GM12878 (cell line): ENCODE data around the gene RBMS1. TPM values are rescaled to one million over a fixed set of nuclear protein-coding genes. Genes with fewer than 3 reads are reported as not detected.

Experiments used
- ATAC-seq: fragments of 200-7000 bp; cut with Tn5 transposase; 3 replicates; pipeline ENCODE4 v1.9.1; 2020; ENCODE audit warnings: mild to moderate bottlenecking, moderate library complexity
- BruUV-seq: library from RNA; stranded (reverse); fragments of 400-500 nt; replicated peaks from 2 replicates; lab custom pipeline; 2021; lab: Mats Ljungman, UMichigan
- CTCF ChIA-PET: fragments of 300-600 bp; sonication (Branson Sonifier 250); formaldehyde crosslinking; extraction: SDS; loops from one replicate; lab custom pipeline; 2021; ENCODE audit warnings: inconsistent platforms; lab: Yijun Ruan, JAX
- POLR2A ChIA-PET: fragments of 350-600 bp; formaldehyde crosslinking; extraction: SDS; loops from one replicate; lab custom pipeline; 2021; ENCODE audit warnings: inconsistent platforms; lab: Charles Lee
- RAD21 ChIA-PET: fragments of 300-600 bp; sonication (Branson Sonifier 250); formaldehyde crosslinking; loops from one replicate; lab custom pipeline; 2023; ENCODE audit warnings: antibody characterized with exemption; ENCODE audit not compliant: unreplicated experiment; lab: Charles Lee
- SMC1A ChIA-PET: fragments of 300-600 bp; sonication (Branson Sonifier 250); formaldehyde crosslinking; loops from one replicate; lab custom pipeline; 2023; ENCODE audit not compliant: unreplicated experiment, uncharacterized antibody; lab: Charles Lee
- DNase-seq: peaks from one replicate; pipeline ENCODE4 v3.0.0-alpha.2; 2011; ENCODE audit warnings: low read depth, low spot score
- FAIRE-seq: peaks from 3 replicates; lab custom pipeline; 2011; peaks lifted over from hg19 to GRCh38; lab: Jason Lieb, UNC
- H2AFZ ChIP-seq: 2 replicates; pipeline ENCODE4 v1.6.0; 2011; ENCODE audit warnings: low read depth, low read length, control low read depth; ENCODE audit not compliant: control insufficient read depth
- H3K27ac ChIP-seq: 2 replicates; pipeline ENCODE4 v1.5.1; 2011; ENCODE audit warnings: control low read depth; ENCODE audit not compliant: control insufficient read depth, insufficient read depth
- H3K27me3 ChIP-seq, 2 experiments: replicated peaks in 1 of 2; 2 replicates each; pipeline versions ENCODE4 v1.6.0 to v1.6.1; 2011; ENCODE audit warnings: low read length in 1 of 2; ENCODE audit not compliant: control insufficient read depth in 2 of 2, insufficient read depth in 2 of 2
- H3K36me3 ChIP-seq, 2 experiments: 2 replicates each; pipeline ENCODE4 v1.5.1; 2011; ENCODE audit warnings: low read length in 1 of 2; ENCODE audit not compliant: control insufficient read depth in 2 of 2, insufficient read depth in 2 of 2
- H3K4me1 ChIP-seq: 2 replicates; pipeline ENCODE4 v1.6.1; 2011; ENCODE audit warnings: mild to moderate bottlenecking, low read length, moderate library complexity, mixed read lengths; ENCODE audit not compliant: control insufficient read depth, insufficient read depth
- H3K4me2 ChIP-seq: 2 replicates; pipeline ENCODE4 v1.6.0; 2011; ENCODE audit warnings: control low read depth; ENCODE audit not compliant: control insufficient read depth, insufficient read depth
- H3K4me3 ChIP-seq: fragments of 200-600 bp; sonication (generic); 2 replicates; pipeline ENCODE4 v1.5.1; 2016
- H3K79me2 ChIP-seq: 2 replicates; pipeline ENCODE4 v1.6.0; 2011; ENCODE audit warnings: low read length; ENCODE audit not compliant: control insufficient read depth, insufficient read depth
- H3K9ac ChIP-seq: 2 replicates; pipeline ENCODE4 v1.8.0; 2011; ENCODE audit warnings: low read length, control low read depth, mixed read lengths; ENCODE audit not compliant: control insufficient read depth, insufficient read depth
- H3K9me3 ChIP-seq: replicated peaks from 3 replicates; pipeline ENCODE4 v1.5.1; 2011; ENCODE audit warnings: mild to moderate bottlenecking, low read length; ENCODE audit not compliant: control insufficient read depth, insufficient read depth
- H4K20me1 ChIP-seq: 2 replicates; pipeline ENCODE4 v1.6.0; 2011; ENCODE audit not compliant: control insufficient read depth, insufficient read depth
- EZH2 ChIP-seq: IDR thresholded peaks from 2 replicates; pipeline ENCODE4 v1.6.1; 2012; ENCODE audit warnings: low read depth, mild to moderate bottlenecking, control low read depth, inconsistent platforms, low read length, borderline replicate concordance; ENCODE audit not compliant: control insufficient read depth
- MYC ChIP-seq: IDR thresholded peaks from 2 replicates; pipeline ENCODE4 v1.6.1; 2011; ENCODE audit warnings: mild to moderate bottlenecking, low read length, moderate library complexity, inconsistent platforms; ENCODE audit not compliant: insufficient read depth, insufficient replicate concordance, insufficient read length, severe bottlenecking
- NFYA ChIP-seq: IDR thresholded peaks from 2 replicates; pipeline ENCODE4 v1.6.1; 2011; ENCODE audit warnings: low read depth, mild to moderate bottlenecking, low read length, improper control_type of control experiment, borderline replicate concordance
- NFYB ChIP-seq: IDR thresholded peaks from 2 replicates; pipeline ENCODE4 v1.6.1; 2011; ENCODE audit warnings: low read depth, mild to moderate bottlenecking, low read length, improper control_type of control experiment, moderate library complexity; ENCODE audit not compliant: insufficient read depth
- NR2F1 ChIP-seq: fragments of 450-650 bp; conservative IDR thresholded peaks from 2 replicates; pipeline ENCODE4 v1.6.1; 2017; ENCODE audit warnings: mild to moderate bottlenecking
- RB1 ChIP-seq: fragments of 450-650 bp; formaldehyde crosslinking; IDR thresholded peaks from 2 replicates; pipeline ENCODE4 v1.6.1; 2017; ENCODE audit warnings: mild to moderate bottlenecking, borderline replicate concordance
- SREBF2 ChIP-seq: IDR thresholded peaks from 2 replicates; pipeline ENCODE4 v1.6.1; 2012; ENCODE audit warnings: mild to moderate bottlenecking, low read length
- YY1 ChIP-seq: IDR thresholded peaks from 2 replicates; pipeline ENCODE4 v1.6.1; 2011; ENCODE audit warnings: low read depth, mild to moderate bottlenecking, low read length
- ZZZ3 ChIP-seq: IDR thresholded peaks from 2 replicates; pipeline ENCODE4 v1.6.1; 2011; ENCODE audit warnings: low read depth; ENCODE audit not compliant: control insufficient read depth, insufficient read length
- WGBS: methylation state at CpG from one replicate; pipeline ENCODE4 v1.1.6; 2016; ENCODE audit warnings: low lambda C conversion rate; ENCODE audit not compliant: insufficient replicate concordance, insufficient coverage; ENCODE audit errors: missing lambda C conversion rate; 5-methylcytosine and 5-hydroxymethylcytosine counted together
- in situ Hi-C: fragments of 300-500 bp; cut with MboI; formaldehyde crosslinking; loops from 9 replicates; pipeline ENCODE4 v1.14.3; 2018; ENCODE audit warnings: mixed read lengths
- intact Hi-C: fragments of 100-400 bp; cut with micrococcal nuclease; formaldehyde crosslinking; loops from one replicate; pipeline ENCODE4 v1.14.2; 2022; ENCODE audit not compliant: unreplicated experiment
- polyA plus RNA-seq, 11 experiments: library from polyadenylated mRNA; depleted of rRNA in 4 of 11; unstranded in 6 of 11; stranded (reverse) in 5 of 11; fragments of >200 nt; fragmentation: Nextera tagmentation in 4 of 11; fragmentation: Illumina TruSeq in 1 of 11; extraction: Ambion mirVana in 4 of 11; extraction: Trizol in 1 of 11; gene quantifications; 1 replicate in 1 of 11; 2 replicates in 10 of 11; pipeline versions ENCODE4 v1.2.1 to v1.2.3, GENCODE V29; 2011 to 2016; ENCODE audit warnings: inconsistent platforms in 2 of 11, missing spikeins in 2 of 11, low read depth in 1 of 11
- total RNA-seq, 4 experiments: library from RNA; depleted of rRNA in 3 of 4; stranded (reverse); fragments of >200 nt in 3 of 4; fragmentation: Illumina TruSeq in 1 of 4; extraction: Trizol in 1 of 4; gene quantifications; 2 replicates each; pipeline versions ENCODE4 v1.2.1 to v1.2.3, GENCODE V29; 2013 to 2021
- TF ChIP-seq, protein P1 (sequence below): IDR thresholded peaks from 2 replicates; pipeline ENCODE4 v1.6.1; 2012; ENCODE audit warnings: improper control_type of control experiment, low read depth, low read length; ENCODE audit not compliant: insufficient replicate concordance
- TF ChIP-seq, protein P2 (sequence below): IDR thresholded peaks from 2 replicates; pipeline ENCODE4 v1.6.1; 2012; ENCODE audit warnings: low read depth, low read length, improper control_type of control experiment
- TF ChIP-seq, protein P3 (sequence below): fragments of 450-650 bp; IDR thresholded peaks from 2 replicates; pipeline ENCODE4 v1.6.1; 2016; ENCODE audit warnings: mild to moderate bottlenecking
- TF ChIP-seq, protein P4 (sequence below): fragments of 450-650 bp; IDR thresholded peaks from 2 replicates; pipeline ENCODE4 v1.6.1; 2016; ENCODE audit warnings: mild to moderate bottlenecking

Gene RBMS1
- total and polyA plus RNA-seq, 10 of the 15 experiments (the other 5 are each of a cell fraction or from before 2014, with no cell fraction given): 0.04 to 0.31 (median 0.17) TPM; not detected in 1

DNA sequence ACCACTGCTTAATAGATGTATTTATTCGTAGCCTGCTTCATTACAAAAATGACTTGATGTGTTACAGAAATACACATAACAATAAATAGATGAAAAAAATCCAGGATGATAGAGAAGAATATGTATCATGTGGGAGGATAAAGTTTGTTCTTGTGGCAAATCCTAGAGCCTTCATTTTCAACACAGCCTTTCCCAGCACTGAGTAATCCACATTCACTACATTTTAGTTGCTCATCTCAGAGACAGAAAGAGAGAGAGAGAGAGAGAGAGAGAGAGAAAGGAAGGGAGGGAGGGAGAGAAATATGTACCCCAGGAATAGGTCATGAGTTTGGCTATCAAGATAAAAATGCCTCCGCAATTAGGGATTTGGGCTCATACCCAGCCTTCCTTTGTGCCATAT is 144.3 kb downstream of the RBMS1 start (continued):
- TF ChIP-seq MYC (no peak), NFYA (no peak), ZZZ3 (no peak)
- TF ChIP-seq, protein P1, sequence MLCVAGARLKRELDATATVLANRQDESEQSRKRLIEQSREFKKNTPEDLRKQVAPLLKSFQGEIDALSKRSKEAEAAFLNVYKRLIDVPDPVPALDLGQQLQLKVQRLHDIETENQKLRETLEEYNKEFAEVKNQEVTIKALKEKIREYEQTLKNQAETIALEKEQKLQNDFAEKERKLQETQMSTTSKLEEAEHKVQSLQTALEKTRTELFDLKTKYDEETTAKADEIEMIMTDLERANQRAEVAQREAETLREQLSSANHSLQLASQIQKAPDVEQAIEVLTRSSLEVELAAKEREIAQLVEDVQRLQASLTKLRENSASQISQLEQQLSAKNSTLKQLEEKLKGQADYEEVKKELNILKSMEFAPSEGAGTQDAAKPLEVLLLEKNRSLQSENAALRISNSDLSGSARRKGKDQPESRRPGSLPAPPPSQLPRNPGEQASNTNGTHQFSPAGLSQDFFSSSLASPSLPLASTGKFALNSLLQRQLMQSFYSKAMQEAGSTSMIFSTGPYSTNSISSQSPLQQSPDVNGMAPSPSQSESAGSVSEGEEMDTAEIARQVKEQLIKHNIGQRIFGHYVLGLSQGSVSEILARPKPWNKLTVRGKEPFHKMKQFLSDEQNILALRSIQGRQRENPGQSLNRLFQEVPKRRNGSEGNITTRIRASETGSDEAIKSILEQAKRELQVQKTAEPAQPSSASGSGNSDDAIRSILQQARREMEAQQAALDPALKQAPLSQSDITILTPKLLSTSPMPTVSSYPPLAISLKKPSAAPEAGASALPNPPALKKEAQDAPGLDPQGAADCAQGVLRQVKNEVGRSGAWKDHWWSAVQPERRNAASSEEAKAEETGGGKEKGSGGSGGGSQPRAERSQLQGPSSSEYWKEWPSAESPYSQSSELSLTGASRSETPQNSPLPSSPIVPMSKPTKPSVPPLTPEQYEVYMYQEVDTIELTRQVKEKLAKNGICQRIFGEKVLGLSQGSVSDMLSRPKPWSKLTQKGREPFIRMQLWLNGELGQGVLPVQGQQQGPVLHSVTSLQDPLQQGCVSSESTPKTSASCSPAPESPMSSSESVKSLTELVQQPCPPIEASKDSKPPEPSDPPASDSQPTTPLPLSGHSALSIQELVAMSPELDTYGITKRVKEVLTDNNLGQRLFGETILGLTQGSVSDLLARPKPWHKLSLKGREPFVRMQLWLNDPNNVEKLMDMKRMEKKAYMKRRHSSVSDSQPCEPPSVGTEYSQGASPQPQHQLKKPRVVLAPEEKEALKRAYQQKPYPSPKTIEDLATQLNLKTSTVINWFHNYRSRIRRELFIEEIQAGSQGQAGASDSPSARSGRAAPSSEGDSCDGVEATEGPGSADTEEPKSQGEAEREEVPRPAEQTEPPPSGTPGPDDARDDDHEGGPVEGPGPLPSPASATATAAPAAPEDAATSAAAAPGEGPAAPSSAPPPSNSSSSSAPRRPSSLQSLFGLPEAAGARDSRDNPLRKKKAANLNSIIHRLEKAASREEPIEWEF: no peak

DNA sequence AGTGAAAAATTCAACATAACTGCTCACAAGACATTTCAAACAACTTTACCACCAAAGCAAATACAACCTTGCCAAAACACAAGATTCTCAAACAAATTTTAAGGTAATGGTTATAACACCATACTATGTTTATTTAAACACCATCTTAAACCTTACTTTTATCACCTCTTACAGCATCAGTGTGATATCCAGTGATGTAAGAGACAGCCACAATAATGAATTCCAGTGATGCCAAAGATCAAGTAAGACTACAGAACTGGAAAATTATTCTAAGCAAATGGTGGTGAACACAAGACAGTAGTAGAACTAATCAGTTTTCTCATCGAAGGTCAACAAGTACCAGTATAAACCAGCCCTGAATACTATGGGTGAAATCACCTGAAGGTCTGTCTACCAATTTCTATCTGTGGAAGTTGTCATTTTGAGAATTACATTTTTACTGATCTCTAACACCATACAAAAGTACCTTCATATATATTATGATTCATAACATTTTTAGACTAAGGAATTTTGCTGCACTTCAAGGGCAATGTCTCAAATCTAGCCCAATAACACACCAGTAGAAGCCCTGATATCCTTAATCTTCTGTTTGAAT is 146.2 kb downstream of the RBMS1 start:
- no peaks in the 10 kb centered on the region for H3K36me3 ChIP-seq
- no peak overlapping the region for H3K9ac ChIP-seq
- no TSS peak for BruUV-seq
- no peaks in the 10 kb centered on the region for H3K27me3 ChIP-seq
- H3K4me3 ChIP-seq: no peak overlapping the region
- no peak for DNase-seq
- no peak overlapping the region for H2AFZ ChIP-seq
- H3K4me2 ChIP-seq: no peak overlapping the region
- FAIRE-seq: no peak
- no peaks in the 10 kb centered on the region for H4K20me1 ChIP-seq
- intact Hi-C loops (no loop called here), in situ Hi-C loops (no loop called here)
- ChIA-PET RAD21 (no interaction called here), CTCF (no interaction called here), SMC1A (interaction anchor here (0.8 kb wide), 1 partner anchor 24 kb away, joined by 4 read pairs; no protein-coding TSS in a partner anchor), POLR2A (no interaction called here)
- ATAC-seq: no peak
- no peaks in the 10 kb centered on the region for H3K4me1 ChIP-seq
- 4% methylated on average over 1 of the region's 1 CpG for WGBS
- H3K9me3 ChIP-seq: no peaks in the 10 kb centered on the region
- H3K27ac ChIP-seq: no peak overlapping the region
- H3K79me2 ChIP-seq: no peaks in the 10 kb centered on the region
- TF ChIP-seq, protein P2, sequence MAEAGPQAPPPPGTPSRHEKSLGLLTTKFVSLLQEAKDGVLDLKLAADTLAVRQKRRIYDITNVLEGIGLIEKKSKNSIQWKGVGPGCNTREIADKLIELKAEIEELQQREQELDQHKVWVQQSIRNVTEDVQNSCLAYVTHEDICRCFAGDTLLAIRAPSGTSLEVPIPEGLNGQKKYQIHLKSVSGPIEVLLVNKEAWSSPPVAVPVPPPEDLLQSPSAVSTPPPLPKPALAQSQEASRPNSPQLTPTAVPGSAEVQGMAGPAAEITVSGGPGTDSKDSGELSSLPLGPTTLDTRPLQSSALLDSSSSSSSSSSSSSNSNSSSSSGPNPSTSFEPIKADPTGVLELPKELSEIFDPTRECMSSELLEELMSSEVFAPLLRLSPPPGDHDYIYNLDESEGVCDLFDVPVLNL: no peak
- TF ChIP-seq, protein P3, sequence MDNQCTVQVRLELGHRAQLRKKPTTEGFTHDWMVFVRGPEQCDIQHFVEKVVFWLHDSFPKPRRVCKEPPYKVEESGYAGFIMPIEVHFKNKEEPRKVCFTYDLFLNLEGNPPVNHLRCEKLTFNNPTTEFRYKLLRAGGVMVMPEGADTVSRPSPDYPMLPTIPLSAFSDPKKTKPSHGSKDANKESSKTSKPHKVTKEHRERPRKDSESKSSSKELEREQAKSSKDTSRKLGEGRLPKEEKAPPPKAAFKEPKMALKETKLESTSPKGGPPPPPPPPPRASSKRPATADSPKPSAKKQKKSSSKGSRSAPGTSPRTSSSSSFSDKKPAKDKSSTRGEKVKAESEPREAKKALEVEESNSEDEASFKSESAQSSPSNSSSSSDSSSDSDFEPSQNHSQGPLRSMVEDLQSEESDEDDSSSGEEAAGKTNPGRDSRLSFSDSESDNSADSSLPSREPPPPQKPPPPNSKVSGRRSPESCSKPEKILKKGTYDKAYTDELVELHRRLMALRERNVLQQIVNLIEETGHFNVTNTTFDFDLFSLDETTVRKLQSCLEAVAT: no peak
- no peak for TF ChIP-seq NR2F1
- TF ChIP-seq NFYB: no peak
- no peak for TF ChIP-seq SREBF2
- TF ChIP-seq, protein P4, sequence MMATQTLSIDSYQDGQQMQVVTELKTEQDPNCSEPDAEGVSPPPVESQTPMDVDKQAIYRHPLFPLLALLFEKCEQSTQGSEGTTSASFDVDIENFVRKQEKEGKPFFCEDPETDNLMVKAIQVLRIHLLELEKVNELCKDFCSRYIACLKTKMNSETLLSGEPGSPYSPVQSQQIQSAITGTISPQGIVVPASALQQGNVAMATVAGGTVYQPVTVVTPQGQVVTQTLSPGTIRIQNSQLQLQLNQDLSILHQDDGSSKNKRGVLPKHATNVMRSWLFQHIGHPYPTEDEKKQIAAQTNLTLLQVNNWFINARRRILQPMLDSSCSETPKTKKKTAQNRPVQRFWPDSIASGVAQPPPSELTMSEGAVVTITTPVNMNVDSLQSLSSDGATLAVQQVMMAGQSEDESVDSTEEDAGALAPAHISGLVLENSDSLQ: no peak
- no peak for TF ChIP-seq YY1
- TF ChIP-seq EZH2: no peak
- TF ChIP-seq RB1: no peak
